ENCODE data around the gene SAP30L. TPM values are rescaled to one million over a fixed set of nuclear protein-coding genes. Genes with fewer than 3 reads are reported as not detected.

SAP30L gene
- total and polyA plus RNA-seq, 8 donors: 31.1 to 55.7 (median 44.2) TPM

GRCh38 chr5:154481584-154482381, 36.0 kb downstream of the SAP30L start:
- DNase-seq (no peak), ATAC-seq (no peak)
- intact Hi-C loops (cut with DNase I): no loop called here
- Histone ChIP-seq H3K27ac (no peak overlapping the region), H3K4me3 (no peak overlapping the region), H3K4me1 (peaks cover 15 to 26% of the 10 kb centered on the region in 2 donors), H3K36me3 (no peaks in the 10 kb centered on the region), H3K9me3 (no peaks in the 10 kb centered on the region), H3K27me3 (peaks cover 100% of the 10 kb centered on the region in 2 donors)
- TF ChIP-seq CTCF (IDR thresholded peaks at IDR 0.05): no peak

- H3K36me3 ChIP-seq: no peaks in the 10 kb centered on the region
- TF ChIP-seq CTCF (IDR thresholded peaks at IDR 0.05): no peak
- no peak for ATAC-seq
- no peak overlapping the region for H3K27ac ChIP-seq
- no peak for DNase-seq
- intact Hi-C loops (cut with DNase I): no loop called here
- H3K27me3 ChIP-seq: peaks cover 100% of the 10 kb centered on the region in 2 donors
- H3K4me1 ChIP-seq: peaks cover 8 to 16% of the 10 kb centered on the region in 2 donors
- H3K9me3 ChIP-seq: no peaks in the 10 kb centered on the region
- H3K4me3 ChIP-seq: no peak overlapping the region
Observed at GRCh38 chr5:154482528-154483449, 37.0 kb downstream of the SAP30L start.

GRCh38 chr5:154483654-154484392, 38.0 kb downstream of the SAP30L start:
- intact Hi-C loops (cut with DNase I): no loop called here
- peaks cover 94 to 100% of the 10 kb centered on the region in 2 donors for H3K27me3 ChIP-seq
- no peaks in the 10 kb centered on the region for H3K36me3 ChIP-seq

GRCh38 chr5:154484393-154485095, 38.7 kb downstream of the SAP30L start:
- Histone ChIP-seq H3K4me1 (no peaks in the 10 kb centered on the region), H3K9me3 (no peaks in the 10 kb centered on the region), H3K4me3 (no peak overlapping the region), H3K27ac (no peak overlapping the region), H3K27me3 (peaks cover 94 to 100% of the 10 kb centered on the region in 2 donors), H3K36me3 (no peaks in the 10 kb centered on the region)
- TF ChIP-seq CTCF (IDR thresholded peaks at IDR 0.05): no peak
- intact Hi-C loops (cut with DNase I): no loop called here
- ATAC-seq (no peak), DNase-seq (no peak)

More at GRCh38 chr5:154483654-154484392, 38.0 kb downstream of the SAP30L start:
- Histone ChIP-seq H3K27ac (no peak overlapping the region), H3K4me3 (no peak overlapping the region), H3K4me1 (peaks cover 0 to 6% of the 10 kb centered on the region in 2 donors), H3K9me3 (no peaks in the 10 kb centered on the region)
- ATAC-seq: no peak
- no peak for TF ChIP-seq CTCF (IDR thresholded peaks at IDR 0.05)
- DNase-seq: no peak

All from left lung (tissue), 10 donors.